IPS-NIHi11 (cell line): ENCODE measurements around the gene PTCD3.

Source experiments
- DNase-seq: peaks from one replicate; pipeline ENCODE4 v3.0.0; 2012; ENCODE audit warnings: mixed read lengths, low spot score

Gene PTCD3

GRCh38 chr2:86105969-86106945 is at the start of gene PTCD3:
Gene PTCD3 (plus strand): TSS chr2:86106235. CDS start chr2:86106248, 13 bp downstream.
- peak; percentile 90 for DNase-seq

GRCh38 chr2:86056590-86057331 is 49.3 kb upstream of the PTCD3 start:
- no peak for DNase-seq

DNA sequence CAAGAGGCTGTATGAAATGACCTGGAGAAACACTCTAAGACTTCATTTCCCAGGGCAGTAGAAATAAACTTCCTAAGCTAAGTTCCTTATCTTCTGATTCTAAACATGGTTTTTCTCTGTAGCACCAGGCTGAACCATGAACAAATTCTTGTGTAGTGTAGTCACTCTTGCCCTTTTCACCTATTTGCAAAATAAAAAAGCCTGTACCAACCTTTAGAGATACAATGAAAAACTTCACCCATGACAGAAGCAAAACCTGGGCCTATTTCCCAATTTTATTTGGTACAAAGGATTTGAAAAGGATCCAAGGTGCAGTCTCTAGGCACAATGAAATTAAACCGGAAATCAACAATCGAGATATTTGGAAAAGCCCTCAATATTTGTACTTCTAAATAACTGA is 44.0 kb upstream of the PTCD3 start:
- no peak for DNase-seq

GRCh38 chr2:86064006-86064405 is 42.0 kb upstream of the PTCD3 start:
- no peak for DNase-seq

DNA sequence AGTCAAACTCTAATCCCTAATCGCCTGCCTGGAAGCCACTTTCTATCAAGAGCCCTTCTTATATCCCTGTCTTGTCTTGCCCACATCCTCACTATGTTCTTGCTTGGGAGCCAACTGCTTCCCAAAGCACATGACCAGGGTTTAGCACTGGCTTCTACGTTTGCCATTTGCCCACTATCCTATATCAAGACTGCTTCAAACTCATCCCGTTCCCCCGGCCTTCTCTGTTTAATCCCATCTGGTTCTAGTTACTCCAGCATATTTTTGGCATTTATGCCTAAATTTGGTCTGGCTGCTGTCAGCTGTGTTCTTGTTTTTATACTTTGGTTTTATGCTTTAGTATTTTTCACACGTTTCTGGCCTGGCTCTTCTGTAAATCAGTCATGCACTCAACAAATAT is 40.5 kb upstream of the PTCD3 start:
- DNase-seq = no peak

- no peak for DNase-seq
Measured at GRCh38 chr2:86066007-86066578, 39.9 kb upstream of the PTCD3 start.

DNA sequence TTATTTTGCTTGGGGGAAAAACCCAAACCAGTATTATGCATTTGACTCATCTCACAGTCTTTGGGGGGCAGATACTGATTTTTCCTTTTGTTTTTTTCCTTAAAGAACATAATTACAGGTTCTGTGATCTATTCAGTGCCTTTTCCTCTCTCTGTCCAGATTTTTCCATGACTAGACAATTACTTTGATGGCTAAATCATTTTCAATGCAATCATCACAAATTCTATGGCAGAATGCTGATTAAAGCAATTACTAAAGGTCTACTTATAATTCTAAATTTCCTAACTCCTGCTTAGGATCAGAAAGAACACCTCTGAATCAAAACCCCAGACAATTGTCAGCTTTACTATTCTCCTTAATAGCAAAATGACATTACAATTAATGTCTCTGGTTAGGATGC is 39.1 kb upstream of the PTCD3 start:
- no peak for DNase-seq

- no peak for DNase-seq
Measured at GRCh38 chr2:86068136-86068588, 37.9 kb upstream of the PTCD3 start.

GRCh38 chr2:86068648-86069047 is 37.4 kb upstream of the PTCD3 start:
- no peak for DNase-seq

DNA sequence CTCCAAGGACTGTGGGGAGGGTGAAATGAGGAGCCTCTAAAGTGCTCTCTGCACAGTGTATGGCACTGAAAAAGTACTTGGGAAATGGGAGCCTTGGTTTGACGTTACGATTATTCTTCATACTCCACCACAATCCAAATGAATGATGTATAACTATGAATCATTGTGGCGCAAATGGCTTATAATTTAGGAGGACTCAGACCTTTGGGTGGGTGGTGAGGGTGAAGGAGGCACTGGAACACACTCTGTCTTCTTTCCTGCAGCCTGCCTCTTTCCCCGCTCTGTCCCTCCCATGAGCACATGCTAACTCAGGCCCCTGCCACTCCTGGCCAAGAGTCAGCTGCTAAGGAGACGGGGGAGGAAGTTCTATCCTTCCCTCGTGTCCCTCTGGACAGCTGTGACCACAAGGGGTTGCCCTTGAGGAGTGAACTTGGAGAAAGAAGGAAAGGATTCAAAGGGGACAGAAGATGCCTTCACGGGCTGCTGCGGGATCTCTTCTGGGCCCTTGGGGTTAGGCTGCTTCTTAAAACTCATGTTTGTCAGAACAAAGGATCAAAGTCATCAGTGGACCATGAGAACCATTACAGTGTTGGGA is 36.8 kb upstream of the PTCD3 start:
- no peak for DNase-seq

GRCh38 chr2:86069783-86070339 is 36.2 kb upstream of the PTCD3 start:
- no peak for DNase-seq

DNA sequence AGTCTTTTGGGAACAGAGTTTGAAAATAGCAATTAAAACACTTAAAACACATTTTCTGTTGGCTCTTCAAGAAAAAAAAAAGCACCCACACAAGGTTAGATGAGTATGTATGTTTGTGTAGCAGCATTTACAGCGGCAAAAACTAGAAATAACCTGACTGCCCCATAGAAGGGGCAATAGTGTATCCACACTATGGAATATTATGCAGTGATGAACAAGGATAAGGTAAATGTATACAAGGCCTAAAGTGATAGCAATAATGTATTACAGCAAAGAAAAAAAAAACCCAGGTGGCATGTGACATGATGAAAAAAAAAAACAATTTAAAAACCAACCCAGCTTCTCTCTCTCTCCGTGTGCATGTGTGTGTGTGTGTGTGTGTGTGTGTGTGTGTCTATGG is 35.2 kb upstream of the PTCD3 start:
- no peak for DNase-seq

- no peak for DNase-seq
Measured at GRCh38 chr2:86072271-86072858, 33.7 kb upstream of the PTCD3 start.

- DNase-seq = no peak
Measured at GRCh38 chr2:86073225-86073624, 32.8 kb upstream of the PTCD3 start.

GRCh38 chr2:86074256-86074655 is 31.8 kb upstream of the PTCD3 start:
- no peak for DNase-seq

DNA sequence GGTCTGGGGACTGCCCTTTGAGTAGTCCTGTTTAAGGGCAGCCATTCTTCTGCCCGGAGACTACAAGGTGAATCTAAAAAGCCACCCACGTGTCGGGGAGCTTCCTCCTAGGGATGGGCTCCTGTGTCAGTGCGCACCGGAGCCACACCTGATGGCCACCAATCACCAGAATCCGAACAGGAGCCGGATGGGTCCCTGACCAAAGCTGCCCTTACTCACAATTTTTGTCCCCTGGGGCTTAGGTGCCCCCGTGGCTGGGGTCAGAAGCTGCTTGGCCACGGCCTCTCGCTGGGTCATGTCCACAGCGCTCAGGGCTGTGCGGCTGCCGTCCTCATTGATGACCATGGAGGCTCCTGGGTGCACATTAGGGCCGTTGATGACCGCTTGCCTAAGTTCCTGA is 31.2 kb upstream of the PTCD3 start:
- DNase-seq = no peak

DNA sequence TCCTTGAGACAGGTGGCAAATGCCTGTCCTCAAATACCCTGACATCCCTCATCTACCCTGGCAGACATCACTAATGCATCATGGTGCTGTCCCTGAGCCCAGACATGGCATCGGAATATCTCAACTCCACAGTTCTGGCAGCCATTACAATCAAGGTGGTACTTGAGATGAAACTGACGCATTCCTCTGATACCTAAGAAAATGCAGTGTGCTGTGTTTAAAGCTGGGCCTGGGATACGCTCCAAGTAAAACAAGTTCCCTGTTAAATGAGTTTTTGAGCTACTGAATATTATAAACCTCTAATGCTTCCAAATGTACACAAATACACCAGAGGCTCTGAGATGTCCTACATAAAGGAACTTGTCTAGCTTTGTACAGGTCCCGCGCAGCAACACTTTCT is 30.1 kb upstream of the PTCD3 start:
- no peak for DNase-seq

DNA sequence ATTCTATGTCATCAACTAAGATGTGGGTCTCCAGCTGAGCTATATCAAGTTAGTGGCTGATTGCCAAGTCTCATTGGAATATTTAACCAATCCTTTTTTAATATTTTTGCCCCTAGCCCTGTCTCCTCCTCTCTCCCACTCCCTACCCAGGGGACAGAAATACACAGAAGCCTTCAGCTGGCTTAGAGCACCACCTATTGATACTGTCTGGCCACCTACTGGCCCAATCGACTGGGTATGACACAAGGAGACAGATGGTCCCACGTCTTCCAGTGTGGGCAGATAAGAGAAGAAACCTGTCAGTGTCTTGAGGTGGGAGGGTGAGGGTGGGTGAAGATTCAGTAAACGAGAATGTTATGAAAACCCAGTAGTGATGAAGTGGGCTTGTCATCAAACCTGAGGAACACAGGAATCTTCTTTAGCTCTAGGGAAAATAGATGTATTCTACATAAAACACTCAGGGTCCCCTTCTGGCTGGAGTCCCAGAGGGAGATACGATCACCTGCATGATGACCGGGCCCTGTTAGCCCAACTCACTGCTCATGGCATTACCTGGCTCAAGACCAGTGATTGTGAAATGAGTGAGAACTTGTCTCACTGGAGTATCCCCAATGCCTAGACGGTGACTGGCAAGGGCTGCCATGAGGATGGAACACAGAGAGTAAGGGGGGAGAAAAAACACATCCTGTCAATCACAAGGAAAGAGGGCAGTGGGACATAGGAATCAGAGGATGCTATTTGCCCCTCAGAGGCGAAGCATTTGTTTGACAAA is 27.1 kb upstream of the PTCD3 start:
- DNase-seq = no peak

- DNase-seq = peak; percentile 71
Measured at GRCh38 chr2:86079981-86080911, 25.8 kb upstream of the PTCD3 start.

DNA sequence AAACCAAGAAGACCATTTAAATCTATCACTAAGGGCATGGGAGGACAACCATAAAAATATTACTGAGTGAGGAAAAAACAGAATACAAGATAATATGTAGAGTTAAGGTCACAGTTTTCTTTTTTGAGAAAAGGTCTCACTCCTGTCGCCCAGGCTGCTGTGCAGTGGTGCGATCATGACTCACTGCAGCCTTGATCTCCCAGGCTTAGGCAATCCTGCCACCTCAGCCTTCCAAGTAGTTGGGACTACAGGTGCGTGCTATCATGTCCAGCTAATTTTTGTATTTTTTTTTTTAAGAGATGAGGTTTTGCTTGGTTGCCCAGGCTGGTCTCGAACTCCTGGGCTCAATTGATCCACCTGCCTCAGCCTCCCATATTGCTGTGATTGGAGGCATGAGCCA is 24.3 kb upstream of the PTCD3 start:
- DNase-seq = no peak
